ENCODE results near the gene SLC5A2.
"Not testable (repeated sequence)": the region's sequence is repeated elsewhere in the genome, so short reads cannot be mapped to it uniquely, and the experiment has no call there.

SLC5A2 gene

GRCh38 chr16:31521368-31521767, 38.4 kb downstream of the SLC5A2 start:
- H3K4me3 ChIP-seq (ENCODE audit: insufficient read depth in 1 of 2, low read depth in 1 of 2, low read length in 2 of 2) = no peak overlapping the region
- H2AFZ ChIP-seq (ENCODE audit: low read depth, low read length) = no peak overlapping the region
- no peak overlapping the region for H3K9ac ChIP-seq (ENCODE audit: low read length)
- H2BK12ac ChIP-seq (ENCODE audit: low read length in 2 of 2) = no peak overlapping the region
- WGBS = 90% methylated on average over 2 of the region's 3 CpGs
- H3K23ac ChIP-seq (ENCODE audit: low read length in 2 of 2) = no peak overlapping the region
- no peaks in the 10 kb centered on the region for H3K36me3 ChIP-seq (ENCODE audit: control insufficient read depth in 1 of 2, insufficient read depth in 2 of 2, low read depth in 1 of 2, low read length in 2 of 2)
- no peaks in the 10 kb centered on the region for H3K79me1 ChIP-seq (replicated peaks; ENCODE audit: low read length, poor library complexity, severe bottlenecking)
- no peak overlapping the region for H2BK5ac ChIP-seq (ENCODE audit: low read depth, low read length, poor library complexity, severe bottlenecking)
- no peak overlapping the region for H4K8ac ChIP-seq (ENCODE audit: low read length)
- H4K91ac ChIP-seq (ENCODE audit: low read length) = no peak overlapping the region
- no peak overlapping the region for H3K4me2 ChIP-seq (ENCODE audit: low read length, poor library complexity, severe bottlenecking)
- H3K4me1 ChIP-seq (ENCODE audit: control insufficient read depth, insufficient read depth, low read depth, low read length) = no peaks in the 10 kb centered on the region
- H3K27me3 ChIP-seq (ENCODE audit: control insufficient read depth in 1 of 2, insufficient read depth in 1 of 2, low read length in 2 of 2) = peaks cover 0 to 2% of the 10 kb centered on the region in 2 experiments
- no peak overlapping the region for H3K14ac ChIP-seq (ENCODE audit: low read length in 2 of 2)
- no peak overlapping the region for H2BK120ac ChIP-seq (ENCODE audit: low read depth, low read length)
- H2BK15ac ChIP-seq (ENCODE audit: low read depth, poor library complexity, severe bottlenecking) = no peak overlapping the region
- H3K9me3 ChIP-seq (ENCODE audit: control insufficient read depth, low read length) = no peaks in the 10 kb centered on the region
- DNase-seq = no peak
- no peak overlapping the region for H3K18ac ChIP-seq (ENCODE audit: low read depth in 1 of 2, low read length in 2 of 2)
- H3K4ac ChIP-seq (ENCODE audit: low read depth in 1 of 2, low read length in 2 of 2) = no peak overlapping the region
- H2AK5ac ChIP-seq (ENCODE audit: low read length, severe bottlenecking) = no peak overlapping the region
- H3K27ac ChIP-seq (ENCODE audit: low read length, poor library complexity, severe bottlenecking) = no peak overlapping the region

- no peak overlapping the region for H3K27ac ChIP-seq (ENCODE audit: low read length, poor library complexity, severe bottlenecking)
Observed at GRCh38 chr16:31522071-31522470, 39.1 kb downstream of the SLC5A2 start.

GRCh38 chr16:31523768-31524167, 40.8 kb downstream of the SLC5A2 start:
- H2BK5ac ChIP-seq (ENCODE audit: low read depth, low read length, poor library complexity, severe bottlenecking); H3K36me3 ChIP-seq (ENCODE audit: control insufficient read depth in 1 of 2, insufficient read depth in 2 of 2, low read depth in 1 of 2, low read length in 2 of 2); H2BK15ac ChIP-seq (ENCODE audit: low read depth, poor library complexity, severe bottlenecking); H3K23ac ChIP-seq (ENCODE audit: low read length in 2 of 2); H2BK120ac ChIP-seq (ENCODE audit: low read depth, low read length); H2AFZ ChIP-seq (ENCODE audit: low read depth, low read length); H4K91ac ChIP-seq (ENCODE audit: low read length); H3K4me3 ChIP-seq (ENCODE audit: insufficient read depth in 1 of 2, low read depth in 1 of 2, low read length in 2 of 2); H3K18ac ChIP-seq (ENCODE audit: low read depth in 1 of 2, low read length in 2 of 2); H3K9ac ChIP-seq (ENCODE audit: low read length); DNase-seq; H3K4me2 ChIP-seq (ENCODE audit: low read length, poor library complexity, severe bottlenecking); H3K79me1 ChIP-seq (replicated peaks; ENCODE audit: low read length, poor library complexity, severe bottlenecking); H3K27ac ChIP-seq (ENCODE audit: low read length, poor library complexity, severe bottlenecking); H4K8ac ChIP-seq (ENCODE audit: low read length); H3K14ac ChIP-seq (ENCODE audit: low read length in 2 of 2); H3K9me3 ChIP-seq (ENCODE audit: control insufficient read depth, low read length); H3K4ac ChIP-seq (ENCODE audit: low read depth in 1 of 2, low read length in 2 of 2); H3K4me1 ChIP-seq (ENCODE audit: control insufficient read depth, insufficient read depth, low read depth, low read length); H2AK5ac ChIP-seq (ENCODE audit: low read length, severe bottlenecking); H2BK12ac ChIP-seq (ENCODE audit: low read length in 2 of 2): not testable (repeated sequence)
- H3K27me3 ChIP-seq (ENCODE audit: control insufficient read depth in 1 of 2, insufficient read depth in 1 of 2, low read length in 2 of 2) = peaks cover 14 to 15% of the 10 kb centered on the region in 2 experiments
- no CpG with 5 or more reads among the region's 6 CpGs for WGBS

More at GRCh38 chr16:31522071-31522470, 39.1 kb downstream of the SLC5A2 start:
- Histone ChIP-seq H2BK120ac (ENCODE audit: low read depth, low read length) (no peak overlapping the region), H2BK15ac (ENCODE audit: low read depth, poor library complexity, severe bottlenecking) (no peak overlapping the region), H4K8ac (ENCODE audit: low read length) (no peak overlapping the region), H2AK5ac (ENCODE audit: low read length, severe bottlenecking) (no peak overlapping the region), H2AFZ (ENCODE audit: low read depth, low read length) (no peak overlapping the region), H3K79me1 (replicated peaks; ENCODE audit: low read length, poor library complexity, severe bottlenecking) (no peaks in the 10 kb centered on the region), H3K9me3 (ENCODE audit: control insufficient read depth, low read length) (no peaks in the 10 kb centered on the region), H3K36me3 (ENCODE audit: control insufficient read depth in 1 of 2, insufficient read depth in 2 of 2, low read depth in 1 of 2, low read length in 2 of 2) (no peaks in the 10 kb centered on the region), H3K9ac (ENCODE audit: low read length) (no peak overlapping the region), H3K23ac (ENCODE audit: low read length in 2 of 2) (no peak overlapping the region), H3K27me3 (ENCODE audit: control insufficient read depth in 1 of 2, insufficient read depth in 1 of 2, low read length in 2 of 2) (peaks cover 0 to 2% of the 10 kb centered on the region in 2 experiments), H3K4me3 (ENCODE audit: insufficient read depth in 1 of 2, low read depth in 1 of 2, low read length in 2 of 2) (no peak overlapping the region), H2BK5ac (ENCODE audit: low read depth, low read length, poor library complexity, severe bottlenecking) (no peak overlapping the region), H3K18ac (ENCODE audit: low read depth in 1 of 2, low read length in 2 of 2) (no peak overlapping the region), H4K91ac (ENCODE audit: low read length) (no peak overlapping the region), H3K4ac (ENCODE audit: low read depth in 1 of 2, low read length in 2 of 2) (no peak overlapping the region), H2BK12ac (ENCODE audit: low read length in 2 of 2) (no peak overlapping the region), H3K4me2 (ENCODE audit: low read length, poor library complexity, severe bottlenecking) (no peak overlapping the region), H3K4me1 (ENCODE audit: control insufficient read depth, insufficient read depth, low read depth, low read length) (no peaks in the 10 kb centered on the region), H3K14ac (ENCODE audit: low read length in 2 of 2) (no peak overlapping the region)
- DNase-seq = no peak
- WGBS = 87% methylated on average over 3 of the region's 6 CpGs

- Histone ChIP-seq H3K9me3 (ENCODE audit: control insufficient read depth, low read length) (peaks cover 3% of the 10 kb centered on the region), H3K23ac (ENCODE audit: low read length in 2 of 2) (no peak overlapping the region), H3K4me1 (ENCODE audit: control insufficient read depth, insufficient read depth, low read depth, low read length) (no peaks in the 10 kb centered on the region), H2BK15ac (ENCODE audit: low read depth, poor library complexity, severe bottlenecking) (no peak overlapping the region), H3K9ac (ENCODE audit: low read length) (no peak overlapping the region), H2BK12ac (ENCODE audit: low read length in 2 of 2) (no peak overlapping the region), H2BK120ac (ENCODE audit: low read depth, low read length) (no peak overlapping the region), H3K27me3 (ENCODE audit: control insufficient read depth in 1 of 2, insufficient read depth in 1 of 2, low read length in 2 of 2) (peaks cover 26 to 27% of the 10 kb centered on the region in 2 experiments), H3K27ac (ENCODE audit: low read length, poor library complexity, severe bottlenecking) (no peak overlapping the region), H2BK5ac (ENCODE audit: low read depth, low read length, poor library complexity, severe bottlenecking) (no peak overlapping the region), H3K4me2 (ENCODE audit: low read length, poor library complexity, severe bottlenecking) (no peak overlapping the region), H4K91ac (ENCODE audit: low read length) (no peak overlapping the region), H3K4me3 (ENCODE audit: insufficient read depth in 1 of 2, low read depth in 1 of 2, low read length in 2 of 2) (no peak overlapping the region), H3K36me3 (ENCODE audit: control insufficient read depth in 1 of 2, insufficient read depth in 2 of 2, low read depth in 1 of 2, low read length in 2 of 2) (no peaks in the 10 kb centered on the region), H2AFZ (ENCODE audit: low read depth, low read length) (no peak overlapping the region), H3K18ac (ENCODE audit: low read depth in 1 of 2, low read length in 2 of 2) (no peak overlapping the region), H2AK5ac (ENCODE audit: low read length, severe bottlenecking) (no peak overlapping the region), H3K79me1 (replicated peaks; ENCODE audit: low read length, poor library complexity, severe bottlenecking) (no peaks in the 10 kb centered on the region), H4K8ac (ENCODE audit: low read length) (no peak overlapping the region), H3K14ac (ENCODE audit: low read length in 2 of 2) (no peak overlapping the region), H3K4ac (ENCODE audit: low read depth in 1 of 2, low read length in 2 of 2) (no peak overlapping the region)
- WGBS = 90% methylated on average over 3 of the region's 3 CpGs
- DNase-seq = no peak
Observed at GRCh38 chr16:31525113-31525512, 42.2 kb downstream of the SLC5A2 start.
